ENCODE results near the gene ASB2.

The ASB2 gene

DNA sequence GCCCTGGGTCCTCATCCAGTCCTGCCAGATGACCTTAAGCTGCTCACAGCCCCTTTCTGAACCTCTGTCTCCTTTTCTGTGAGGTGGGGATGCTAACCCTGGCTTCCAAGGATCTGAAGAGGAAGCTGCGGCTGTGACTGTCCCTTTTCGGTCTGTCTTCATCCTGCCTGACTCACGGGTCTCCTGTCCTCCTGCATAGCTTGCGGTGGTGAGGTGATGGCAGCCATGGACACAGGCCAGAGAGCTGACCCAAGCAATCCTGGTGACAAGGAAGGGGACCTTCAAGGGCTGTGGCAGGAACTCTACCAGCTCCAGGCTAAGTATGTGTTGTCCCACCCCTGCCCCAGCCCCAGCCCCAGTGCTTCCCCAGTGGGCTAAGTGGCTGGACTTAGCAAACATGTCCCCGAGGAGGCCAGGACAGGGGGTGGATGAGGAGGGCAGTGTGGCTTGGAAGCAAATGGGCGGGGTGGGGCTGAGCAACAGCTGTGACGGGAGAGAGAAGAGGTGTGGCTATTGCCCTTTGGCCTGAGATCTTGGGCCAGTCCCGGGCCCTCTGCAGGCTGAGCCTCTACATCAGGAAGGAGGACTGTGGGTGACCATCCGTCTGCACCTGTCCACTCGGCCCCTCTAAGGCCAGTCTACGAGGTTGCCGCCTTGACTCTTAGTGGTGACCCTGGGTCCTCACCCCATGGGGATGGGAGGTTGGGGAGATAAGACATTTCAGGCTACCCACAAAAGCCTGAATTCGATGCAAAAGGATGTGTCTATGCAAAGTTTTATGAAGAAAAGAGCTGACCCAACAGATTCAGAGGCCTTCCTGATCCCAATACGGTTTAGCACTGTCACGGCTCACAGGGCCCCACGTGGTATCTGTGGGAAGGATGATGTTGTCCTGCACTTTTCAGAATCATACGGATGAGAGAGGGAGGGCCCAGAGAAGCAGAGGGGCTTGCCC lies 21.8 kb upstream of the ASB2 start:
- TF ChIP-seq, protein P1, sequence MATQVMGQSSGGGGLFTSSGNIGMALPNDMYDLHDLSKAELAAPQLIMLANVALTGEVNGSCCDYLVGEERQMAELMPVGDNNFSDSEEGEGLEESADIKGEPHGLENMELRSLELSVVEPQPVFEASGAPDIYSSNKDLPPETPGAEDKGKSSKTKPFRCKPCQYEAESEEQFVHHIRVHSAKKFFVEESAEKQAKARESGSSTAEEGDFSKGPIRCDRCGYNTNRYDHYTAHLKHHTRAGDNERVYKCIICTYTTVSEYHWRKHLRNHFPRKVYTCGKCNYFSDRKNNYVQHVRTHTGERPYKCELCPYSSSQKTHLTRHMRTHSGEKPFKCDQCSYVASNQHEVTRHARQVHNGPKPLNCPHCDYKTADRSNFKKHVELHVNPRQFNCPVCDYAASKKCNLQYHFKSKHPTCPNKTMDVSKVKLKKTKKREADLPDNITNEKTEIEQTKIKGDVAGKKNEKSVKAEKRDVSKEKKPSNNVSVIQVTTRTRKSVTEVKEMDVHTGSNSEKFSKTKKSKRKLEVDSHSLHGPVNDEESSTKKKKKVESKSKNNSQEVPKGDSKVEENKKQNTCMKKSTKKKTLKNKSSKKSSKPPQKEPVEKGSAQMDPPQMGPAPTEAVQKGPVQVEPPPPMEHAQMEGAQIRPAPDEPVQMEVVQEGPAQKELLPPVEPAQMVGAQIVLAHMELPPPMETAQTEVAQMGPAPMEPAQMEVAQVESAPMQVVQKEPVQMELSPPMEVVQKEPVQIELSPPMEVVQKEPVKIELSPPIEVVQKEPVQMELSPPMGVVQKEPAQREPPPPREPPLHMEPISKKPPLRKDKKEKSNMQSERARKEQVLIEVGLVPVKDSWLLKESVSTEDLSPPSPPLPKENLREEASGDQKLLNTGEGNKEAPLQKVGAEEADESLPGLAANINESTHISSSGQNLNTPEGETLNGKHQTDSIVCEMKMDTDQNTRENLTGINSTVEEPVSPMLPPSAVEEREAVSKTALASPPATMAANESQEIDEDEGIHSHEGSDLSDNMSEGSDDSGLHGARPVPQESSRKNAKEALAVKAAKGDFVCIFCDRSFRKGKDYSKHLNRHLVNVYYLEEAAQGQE (IDR thresholded peaks at IDR 0.05; ENCODE audit: insufficient read depth in 1 of 2, low read depth in 2 of 2, low read length in 2 of 2) = no peak
- TF ChIP-seq SIN3A (IDR thresholded peaks at IDR 0.05; ENCODE audit: borderline replicate concordance, insufficient read depth, low read length) (no peak), POLR2AphosphoS5 (IDR thresholded peaks at IDR 0.05; ENCODE audit: low read depth, low read length) (no peak), TAF1 (IDR thresholded peaks at IDR 0.05; ENCODE audit: borderline replicate concordance, insufficient read depth, low read length) (no peak), FOXP2 (optimal IDR thresholded peaks at IDR 0.05; ENCODE audit: borderline replicate concordance, extremely low read depth, extremely low read length, insufficient read depth) (no peak)

DNA sequence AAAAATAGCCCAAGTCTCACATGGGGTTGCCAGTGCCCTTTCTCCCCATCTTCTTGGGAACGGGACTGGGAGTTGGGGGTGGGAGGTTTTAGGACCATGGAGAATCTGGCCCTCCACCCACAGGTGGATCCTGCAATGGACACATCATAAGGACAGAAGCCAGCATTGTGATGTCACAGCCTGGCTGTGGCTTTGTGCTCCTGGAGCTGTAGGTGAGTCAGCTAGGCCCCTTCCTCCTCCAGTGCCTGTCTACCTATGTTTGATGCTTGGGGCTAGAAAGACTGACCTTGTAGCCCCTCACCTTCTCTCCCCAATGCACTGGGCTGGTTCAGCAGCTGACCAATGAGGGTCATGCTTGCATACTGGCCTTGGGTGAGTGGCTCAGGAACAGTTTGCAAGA lies 20.7 kb upstream of the ASB2 start, which contains the start of gene CCDC197:
TSS of gene CCDC197 (plus strand) at position 220 of the 400 bp plus-strand sequence. CDS start 831 bp downstream, outside the sequence.
- TF ChIP-seq FOXP2 (optimal IDR thresholded peaks at IDR 0.05; ENCODE audit: borderline replicate concordance, extremely low read depth, extremely low read length, insufficient read depth) = no peak
- no peak for TF ChIP-seq TAF1 (IDR thresholded peaks at IDR 0.05; ENCODE audit: borderline replicate concordance, insufficient read depth, low read length)
- TF ChIP-seq POLR2AphosphoS5 (IDR thresholded peaks at IDR 0.05; ENCODE audit: low read depth, low read length) = no peak
- TF ChIP-seq SIN3A (IDR thresholded peaks at IDR 0.05; ENCODE audit: borderline replicate concordance, insufficient read depth, low read length) = no peak
- TF ChIP-seq, protein P1 (IDR thresholded peaks at IDR 0.05; ENCODE audit: insufficient read depth in 1 of 2, low read depth in 2 of 2, low read length in 2 of 2) = no peak

DNA sequence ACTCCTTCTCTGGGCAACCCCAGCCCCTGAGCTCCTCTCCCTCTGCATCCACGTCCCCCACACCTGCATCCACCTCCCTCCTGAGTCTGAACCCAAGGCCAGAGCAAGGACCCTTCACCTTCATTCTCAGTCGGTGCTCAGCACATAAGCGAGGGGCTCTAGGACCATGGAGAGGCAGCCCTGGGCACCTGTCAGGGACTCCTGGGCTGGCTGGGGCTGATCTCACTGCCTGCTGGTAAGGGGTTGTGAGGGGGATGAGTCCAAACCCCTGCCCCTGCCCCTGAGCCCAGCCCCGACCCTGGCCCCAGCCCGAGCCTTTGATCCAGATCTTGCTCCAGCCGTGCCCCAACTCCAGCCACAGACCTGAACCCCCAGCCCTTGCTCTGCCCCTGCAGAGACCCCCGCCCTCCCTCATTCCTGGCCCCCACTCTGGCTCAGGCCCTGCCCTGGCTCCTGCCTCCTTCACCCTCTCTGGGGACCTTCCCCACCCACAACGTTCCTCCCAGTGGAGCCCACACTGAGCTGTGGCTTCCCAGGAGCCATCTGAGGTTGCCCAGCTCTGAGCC lies 19.8 kb upstream of the ASB2 start:
- TF ChIP-seq POLR2AphosphoS5 (IDR thresholded peaks at IDR 0.05; ENCODE audit: low read depth, low read length) (no peak), SIN3A (IDR thresholded peaks at IDR 0.05; ENCODE audit: borderline replicate concordance, insufficient read depth, low read length) (no peak), FOXP2 (optimal IDR thresholded peaks at IDR 0.05; ENCODE audit: borderline replicate concordance, extremely low read depth, extremely low read length, insufficient read depth) (no peak)

DNA sequence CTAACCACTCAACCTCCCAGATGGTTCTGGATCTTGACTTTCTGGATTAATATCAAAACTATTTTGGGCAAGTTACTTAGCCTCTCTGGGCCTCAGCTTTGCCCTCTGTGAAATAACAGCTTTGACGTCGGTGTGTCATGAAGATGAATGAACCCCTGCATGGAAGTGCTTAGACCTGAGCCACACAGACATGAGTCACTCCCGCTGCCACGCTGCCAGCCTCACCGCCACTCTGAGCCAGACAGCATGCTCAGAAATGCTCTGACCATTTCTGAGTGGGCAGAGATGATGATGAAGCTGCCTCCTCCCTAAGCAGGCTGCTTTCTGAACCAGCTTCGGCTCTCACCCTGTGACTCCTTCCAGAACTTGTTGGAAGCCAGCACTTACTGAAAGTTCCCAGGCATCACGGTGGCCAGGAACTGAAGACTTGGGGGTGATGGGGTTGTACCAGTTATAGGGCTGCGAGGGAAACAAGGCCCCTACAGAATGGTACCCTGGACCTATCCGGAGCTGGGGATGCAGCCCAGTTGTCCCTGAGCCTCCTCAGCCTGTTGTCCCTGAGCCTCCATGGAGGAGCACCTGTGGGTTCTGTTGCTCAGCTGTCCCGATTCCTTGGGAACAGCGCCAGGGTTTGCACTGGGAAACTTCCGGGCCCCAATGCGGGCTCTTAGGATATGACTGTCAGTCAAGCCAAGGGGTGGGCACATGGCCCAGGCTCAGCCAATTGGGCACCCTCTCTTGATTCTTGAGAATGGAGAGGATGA lies 18.7 kb upstream of the ASB2 start:
- TF ChIP-seq, protein P1 (IDR thresholded peaks at IDR 0.05; ENCODE audit: insufficient read depth in 1 of 2, low read depth in 2 of 2, low read length in 2 of 2) = no peak
- TF ChIP-seq TAF1 (IDR thresholded peaks at IDR 0.05; ENCODE audit: borderline replicate concordance, insufficient read depth, low read length) = no peak
- TF ChIP-seq SIN3A (IDR thresholded peaks at IDR 0.05; ENCODE audit: borderline replicate concordance, insufficient read depth, low read length) = no peak
- no peak for TF ChIP-seq FOXP2 (optimal IDR thresholded peaks at IDR 0.05; ENCODE audit: borderline replicate concordance, extremely low read depth, extremely low read length, insufficient read depth)
- no peak for TF ChIP-seq POLR2AphosphoS5 (IDR thresholded peaks at IDR 0.05; ENCODE audit: low read depth, low read length)

DNA sequence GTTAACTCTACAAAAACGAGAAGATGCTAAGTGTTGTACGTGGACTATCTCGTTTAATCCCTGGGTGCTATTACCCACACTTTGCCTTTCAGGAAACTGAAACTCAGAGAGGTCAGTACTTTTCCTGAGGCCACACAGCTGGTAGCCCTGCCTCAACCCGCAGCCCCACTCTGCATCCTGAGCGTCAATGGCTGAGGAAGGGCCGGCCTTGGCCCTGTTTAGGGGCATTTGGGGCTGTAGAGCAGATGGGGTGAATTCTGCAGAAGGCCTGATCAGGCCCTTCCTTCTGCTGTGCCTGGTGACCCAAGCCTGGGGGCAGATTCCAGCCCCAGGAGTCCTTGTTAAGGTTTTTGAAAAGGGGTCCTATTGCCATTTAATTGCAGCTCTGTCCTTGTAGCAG lies 17.0 kb upstream of the ASB2 start:
- TF ChIP-seq TAF1 (IDR thresholded peaks at IDR 0.05; ENCODE audit: borderline replicate concordance, insufficient read depth, low read length) (no peak), FOXP2 (optimal IDR thresholded peaks at IDR 0.05; ENCODE audit: borderline replicate concordance, extremely low read depth, extremely low read length, insufficient read depth) (no peak), POLR2AphosphoS5 (IDR thresholded peaks at IDR 0.05; ENCODE audit: low read depth, low read length) (no peak), SIN3A (IDR thresholded peaks at IDR 0.05; ENCODE audit: borderline replicate concordance, insufficient read depth, low read length) (no peak)
- TF ChIP-seq, protein P1 (IDR thresholded peaks at IDR 0.05; ENCODE audit: insufficient read depth in 1 of 2, low read depth in 2 of 2, low read length in 2 of 2) = no peak

Measured in PFSK-1 (cell line).